LNCaP clone FGC (cell line): ENCODE results near the gene SEMA3F.

ENCODE experiments used
- DNase-seq: peaks from one replicate; pipeline ENCODE4 v3.0.0-alpha.2; 2011; ENCODE audit warnings: low read depth
- H3K4me3 ChIP-seq: 2 replicates; pipeline ENCODE4 v1.5.1; 2011; ENCODE audit warnings: mild to moderate bottlenecking, low read depth, low read length, control low read depth
- CTCF ChIP-seq: IDR thresholded peaks from 2 replicates; pipeline ENCODE4 v1.5.1; 2012; ENCODE audit warnings: mild to moderate bottlenecking; ENCODE audit not compliant: control insufficient read depth, insufficient read depth; ENCODE audit errors: extremely low read depth

The SEMA3F gene

GRCh38 chr3:50132421-50133282, 22.5 kb upstream of the SEMA3F start:
- no peak for DNase-seq
- no peak for TF ChIP-seq CTCF
- H3K4me3 ChIP-seq, result no peak overlapping the region

- no peak for DNase-seq
- H3K4me3 ChIP-seq, result no peak overlapping the region
- no peak for TF ChIP-seq CTCF
These were observed 21.9 kb upstream of the SEMA3F start for GRCh38 chr3:50133283-50133615.

- DNase-seq, result no peak
- TF ChIP-seq CTCF, result no peak
- H3K4me3 ChIP-seq, result no peak overlapping the region
These were observed 20.8 kb upstream of the SEMA3F start for GRCh38 chr3:50134367-50134766.

GRCh38 chr3:50135964-50136363, 19.2 kb upstream of the SEMA3F start:
- no peak for TF ChIP-seq CTCF

GRCh38 chr3:50136714-50137405, 18.3 kb upstream of the SEMA3F start:
- no peak for DNase-seq
- H3K4me3 ChIP-seq, result no peak overlapping the region
- no peak for TF ChIP-seq CTCF

More at GRCh38 chr3:50135964-50136363, 19.2 kb upstream of the SEMA3F start:
- H3K4me3 ChIP-seq, result no peak overlapping the region
- DNase-seq, result no peak

GRCh38 chr3:50137531-50137930, 17.6 kb upstream of the SEMA3F start:
- H3K4me3 ChIP-seq, result no peak overlapping the region
- DNase-seq, result no peak
- no peak for TF ChIP-seq CTCF
